ENCODE measurements around the gene NETO1.

The NETO1 gene

GRCh38 chr18:72700961-72701710 is 166.7 kb downstream of the NETO1 start:
- peak; percentile 19 for TF ChIP-seq CTCF (IDR thresholded peaks at IDR 0.05; ENCODE audit: insufficient read depth, missing control alignments)
- DNase-seq (ENCODE audit: insufficient read length, low spot score) (no peak), FAIRE-seq (peak; percentile 100)

GRCh38 chr18:72697706-72698105 is 170.1 kb downstream of the NETO1 start:
- FAIRE-seq: no peak
- TF ChIP-seq CTCF (IDR thresholded peaks at IDR 0.05; ENCODE audit: insufficient read depth, missing control alignments): no peak
- DNase-seq (ENCODE audit: insufficient read length, low spot score): no peak

GRCh38 chr18:72692595-72692994 is 175.2 kb downstream of the NETO1 start:
- no peak for TF ChIP-seq CTCF (IDR thresholded peaks at IDR 0.05; ENCODE audit: insufficient read depth, missing control alignments)
- no peak for DNase-seq (ENCODE audit: insufficient read length, low spot score)
- FAIRE-seq: no peak

All from D721Med (cell line).